ENCODE data around the gene PSMD14.
A peak's percentile ranks its signal among the peaks of the same experiment; 100 is the strongest.

Gene PSMD14

DNA sequence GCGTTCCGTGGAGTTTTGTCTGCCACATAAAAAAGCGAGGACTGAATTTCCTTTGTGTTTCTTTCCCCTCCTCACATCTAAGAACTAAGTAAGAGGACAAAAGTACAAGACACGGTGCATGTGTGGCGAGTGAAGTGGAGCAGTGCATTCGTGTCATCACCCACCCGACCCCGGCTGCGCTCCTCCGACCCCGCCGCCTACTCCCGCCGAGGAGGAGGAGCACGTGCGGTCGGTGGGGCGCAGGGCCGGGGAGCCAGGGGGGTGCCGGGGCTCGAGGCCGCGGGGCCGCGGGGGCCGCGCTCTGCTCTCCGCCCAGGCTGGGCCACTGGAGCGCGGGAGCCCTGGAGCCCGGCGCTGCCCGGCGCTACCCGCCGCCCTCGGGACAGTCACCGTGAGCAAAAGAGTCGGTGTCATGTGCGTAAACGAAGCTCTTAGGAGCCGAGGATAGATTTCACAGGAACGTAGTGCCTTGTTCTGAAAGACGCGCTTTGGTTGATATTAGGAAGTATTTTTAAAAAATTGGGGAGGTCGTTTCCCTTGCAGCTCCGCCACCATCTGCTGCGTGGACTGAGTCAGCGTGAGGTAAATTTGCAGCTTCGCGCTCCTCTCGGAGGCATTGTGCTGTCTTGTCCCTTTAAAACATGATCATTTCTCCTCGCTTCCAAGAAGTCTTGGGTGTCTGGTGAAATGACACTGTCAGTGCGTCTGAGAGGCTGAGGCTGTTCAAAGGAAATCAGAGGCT is 118.9 kb downstream of the PSMD14 start:
- DNase-seq (ENCODE audit: low read depth) = no peak
- TF ChIP-seq, protein P1, sequence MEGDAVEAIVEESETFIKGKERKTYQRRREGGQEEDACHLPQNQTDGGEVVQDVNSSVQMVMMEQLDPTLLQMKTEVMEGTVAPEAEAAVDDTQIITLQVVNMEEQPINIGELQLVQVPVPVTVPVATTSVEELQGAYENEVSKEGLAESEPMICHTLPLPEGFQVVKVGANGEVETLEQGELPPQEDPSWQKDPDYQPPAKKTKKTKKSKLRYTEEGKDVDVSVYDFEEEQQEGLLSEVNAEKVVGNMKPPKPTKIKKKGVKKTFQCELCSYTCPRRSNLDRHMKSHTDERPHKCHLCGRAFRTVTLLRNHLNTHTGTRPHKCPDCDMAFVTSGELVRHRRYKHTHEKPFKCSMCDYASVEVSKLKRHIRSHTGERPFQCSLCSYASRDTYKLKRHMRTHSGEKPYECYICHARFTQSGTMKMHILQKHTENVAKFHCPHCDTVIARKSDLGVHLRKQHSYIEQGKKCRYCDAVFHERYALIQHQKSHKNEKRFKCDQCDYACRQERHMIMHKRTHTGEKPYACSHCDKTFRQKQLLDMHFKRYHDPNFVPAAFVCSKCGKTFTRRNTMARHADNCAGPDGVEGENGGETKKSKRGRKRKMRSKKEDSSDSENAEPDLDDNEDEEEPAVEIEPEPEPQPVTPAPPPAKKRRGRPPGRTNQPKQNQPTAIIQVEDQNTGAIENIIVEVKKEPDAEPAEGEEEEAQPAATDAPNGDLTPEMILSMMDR (IDR thresholded peaks at IDR 0.05; ENCODE audit: low read depth, low read length, missing control alignments) = no peak
- in situ Hi-C loops (cut with HindIII; ENCODE audit: low sequenced_read_pairs) = no loop called here
- peak overlapping the region; percentile 30 for H3K4me3 ChIP-seq (ENCODE audit: low read depth, low read length)

DNA sequence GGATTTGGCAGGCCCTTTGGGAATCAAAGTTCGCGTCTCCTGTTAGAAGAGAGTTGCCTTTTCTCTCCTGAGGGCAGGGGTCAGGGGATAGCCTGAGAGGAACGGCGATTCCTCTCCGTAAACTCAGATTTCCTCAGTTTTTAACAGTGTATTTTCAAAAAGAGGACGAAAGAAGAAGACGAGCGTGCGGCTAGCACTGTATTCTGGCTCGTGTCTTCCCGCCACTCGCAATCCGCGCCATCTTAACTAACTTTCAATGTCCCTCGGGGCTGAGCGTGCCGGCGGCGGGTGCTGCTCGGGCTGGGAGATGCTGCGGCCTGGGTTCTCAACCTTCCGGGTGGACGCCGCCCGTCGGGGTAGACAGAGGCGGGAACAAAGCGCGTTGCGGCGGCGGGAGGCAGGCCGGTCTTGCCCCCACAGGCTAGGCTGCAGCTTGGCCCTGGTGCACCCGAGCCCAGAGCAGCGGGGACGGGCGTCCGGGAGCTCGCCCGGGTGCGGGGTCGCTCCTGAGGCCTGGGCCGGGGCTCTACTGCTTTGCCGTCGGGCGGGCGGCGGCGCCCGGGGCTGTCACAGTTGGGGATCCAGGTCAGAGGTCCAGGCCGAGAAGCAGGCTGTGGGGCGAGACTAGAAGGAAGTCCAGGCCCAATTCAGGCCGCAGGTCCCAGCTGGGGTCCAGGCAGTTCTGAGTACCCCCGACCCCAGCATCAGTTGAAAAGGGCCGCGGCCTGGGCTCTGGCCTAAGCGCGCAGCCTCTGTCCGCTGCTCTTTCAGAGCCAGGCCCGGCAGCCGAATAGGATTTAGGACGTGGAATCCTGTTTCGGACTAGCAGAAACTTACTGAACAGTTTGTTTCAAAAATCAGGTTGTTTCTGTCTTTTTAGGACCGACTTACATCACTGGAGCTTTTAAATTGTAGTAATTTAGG is 119.7 kb downstream of the PSMD14 start:
- DNase-seq (ENCODE audit: low read depth) = no peak
- in situ Hi-C loops (cut with HindIII; ENCODE audit: low sequenced_read_pairs) = no loop called here
- TF ChIP-seq, protein P1 (IDR thresholded peaks at IDR 0.05; ENCODE audit: low read depth, low read length, missing control alignments) = no peak
- no peak overlapping the region for H3K4me3 ChIP-seq (ENCODE audit: low read depth, low read length)

DNA sequence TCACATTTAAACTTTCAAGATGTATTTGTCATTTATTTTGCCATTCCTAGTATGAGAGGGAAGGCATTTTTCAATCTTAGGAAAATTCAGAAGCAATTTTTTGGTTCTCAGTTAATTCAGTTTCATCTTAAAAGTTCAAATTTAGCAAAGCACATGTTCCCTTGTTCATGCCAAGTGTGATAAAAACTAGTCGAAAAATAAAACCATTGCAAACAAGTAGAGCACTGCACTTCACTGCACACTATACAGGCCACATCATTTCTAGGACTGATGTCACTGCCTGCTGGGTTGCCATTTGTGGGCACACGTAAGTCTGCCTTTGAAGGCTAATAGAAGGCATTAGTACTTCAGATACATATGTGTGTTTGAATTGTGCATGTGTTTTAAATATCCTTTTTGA is 122.2 kb downstream of the PSMD14 start:
- in situ Hi-C loops (cut with HindIII; ENCODE audit: low sequenced_read_pairs) = no loop called here
- DNase-seq (ENCODE audit: low read depth) = no peak
- TF ChIP-seq, protein P1 (IDR thresholded peaks at IDR 0.05; ENCODE audit: low read depth, low read length, missing control alignments) = no peak
- no peak overlapping the region for H3K4me3 ChIP-seq (ENCODE audit: low read depth, low read length)

DNA sequence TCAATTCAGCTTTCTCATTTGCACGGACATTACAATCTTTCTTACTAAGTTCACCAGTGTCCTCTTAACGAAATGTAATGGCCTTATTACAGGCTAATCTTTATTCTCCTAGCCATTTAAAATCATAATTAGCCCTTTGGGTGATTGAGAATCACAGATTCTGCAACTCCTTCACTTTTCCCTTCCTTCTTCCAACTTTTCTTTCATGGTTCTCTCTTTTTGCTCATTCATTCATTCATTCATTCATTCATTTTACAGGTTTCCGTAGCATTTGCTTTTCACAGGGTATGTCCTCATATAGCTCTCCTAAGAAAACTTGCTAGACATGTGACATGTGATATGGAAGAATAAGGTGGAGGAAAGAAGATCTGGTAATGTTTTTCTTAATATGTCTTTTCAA is 123.9 kb downstream of the PSMD14 start:
- in situ Hi-C loops (cut with HindIII; ENCODE audit: low sequenced_read_pairs) = no loop called here
- no peak for DNase-seq (ENCODE audit: low read depth)
- no peak overlapping the region for H3K4me3 ChIP-seq (ENCODE audit: low read depth, low read length)
- TF ChIP-seq, protein P1 (IDR thresholded peaks at IDR 0.05; ENCODE audit: low read depth, low read length, missing control alignments) = no peak

DNA sequence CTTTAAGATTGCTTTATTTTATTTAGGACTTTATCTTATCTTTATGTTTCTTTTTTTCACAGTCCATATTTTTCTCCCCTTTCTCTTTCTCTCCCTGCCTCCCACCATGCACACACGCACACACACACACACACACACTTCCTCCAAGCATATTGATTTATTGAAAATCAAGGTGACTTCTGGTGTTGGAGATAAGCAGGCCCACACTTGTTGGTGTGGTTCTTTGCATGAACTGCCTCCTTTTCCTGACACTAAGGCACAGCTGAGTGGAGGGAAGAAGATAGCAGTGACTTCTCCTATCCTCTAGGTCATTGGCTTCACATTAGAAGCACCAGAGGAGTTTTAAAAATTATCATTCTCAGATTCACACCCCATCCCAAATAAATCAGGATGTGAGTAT is 125.9 kb downstream of the PSMD14 start:
- in situ Hi-C loops (cut with HindIII; ENCODE audit: low sequenced_read_pairs) = no loop called here
- DNase-seq (ENCODE audit: low read depth) = no peak
- TF ChIP-seq, protein P1 (IDR thresholded peaks at IDR 0.05; ENCODE audit: low read depth, low read length, missing control alignments) = no peak
- H3K4me3 ChIP-seq (ENCODE audit: low read depth, low read length) = no peak overlapping the region

DNA sequence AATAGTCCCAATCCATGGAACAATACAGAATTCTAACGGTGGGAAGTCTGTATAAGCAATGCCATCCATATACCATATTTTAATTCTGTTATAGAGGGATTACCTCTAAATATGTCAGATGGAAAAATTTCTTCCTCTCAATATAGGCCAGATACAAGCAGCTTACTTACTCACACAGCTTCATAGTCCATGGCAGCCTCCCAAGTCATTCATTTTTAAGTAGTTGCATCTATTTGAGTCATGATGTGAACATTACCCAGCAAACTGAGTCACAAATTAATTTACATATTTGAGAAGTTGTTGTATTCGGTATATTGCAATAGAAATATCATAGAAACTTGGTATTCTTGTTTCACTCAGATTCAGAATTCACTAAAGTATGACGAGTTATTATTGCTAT is 128.2 kb downstream of the PSMD14 start:
- peak; percentile 82 for DNase-seq (ENCODE audit: low read depth)
- in situ Hi-C loops (cut with HindIII; ENCODE audit: low sequenced_read_pairs) = no loop called here
- TF ChIP-seq, protein P1 (IDR thresholded peaks at IDR 0.05; ENCODE audit: low read depth, low read length, missing control alignments) = no peak
- no peak overlapping the region for H3K4me3 ChIP-seq (ENCODE audit: low read depth, low read length)
